NCI-H2107 (cell line): ENCODE data around the gene C3orf49.

ENCODE experiments used
- DNase-seq: peaks from one replicate; lab custom pipeline; 2025; lab: John Stamatoyannopoulos, UW

Gene C3orf49

GRCh38 chr3:63851287-63851686 lies 32.2 kb downstream of the C3orf49 start:
- DNase-seq, result no peak

DNA sequence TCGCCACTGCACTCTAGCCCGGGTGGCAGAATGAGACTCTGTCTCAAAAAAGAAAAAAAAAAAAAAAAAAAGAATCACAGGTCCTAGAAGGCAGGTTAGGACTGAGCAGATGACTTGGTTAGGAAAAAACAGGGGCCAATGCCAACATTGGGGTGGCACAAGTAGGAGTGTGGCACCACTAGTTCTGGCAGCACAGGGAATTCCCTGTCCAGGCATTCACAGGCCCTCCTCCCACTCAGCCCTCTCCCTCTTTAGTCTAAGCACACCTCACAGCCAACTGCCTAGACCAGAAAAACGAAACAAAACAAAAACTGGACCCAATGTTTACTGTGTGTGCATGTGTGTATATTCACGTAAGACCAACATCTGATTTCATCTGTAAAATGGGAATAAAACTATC lies 34.0 kb downstream of the C3orf49 start:
- DNase-seq, result no peak

DNA sequence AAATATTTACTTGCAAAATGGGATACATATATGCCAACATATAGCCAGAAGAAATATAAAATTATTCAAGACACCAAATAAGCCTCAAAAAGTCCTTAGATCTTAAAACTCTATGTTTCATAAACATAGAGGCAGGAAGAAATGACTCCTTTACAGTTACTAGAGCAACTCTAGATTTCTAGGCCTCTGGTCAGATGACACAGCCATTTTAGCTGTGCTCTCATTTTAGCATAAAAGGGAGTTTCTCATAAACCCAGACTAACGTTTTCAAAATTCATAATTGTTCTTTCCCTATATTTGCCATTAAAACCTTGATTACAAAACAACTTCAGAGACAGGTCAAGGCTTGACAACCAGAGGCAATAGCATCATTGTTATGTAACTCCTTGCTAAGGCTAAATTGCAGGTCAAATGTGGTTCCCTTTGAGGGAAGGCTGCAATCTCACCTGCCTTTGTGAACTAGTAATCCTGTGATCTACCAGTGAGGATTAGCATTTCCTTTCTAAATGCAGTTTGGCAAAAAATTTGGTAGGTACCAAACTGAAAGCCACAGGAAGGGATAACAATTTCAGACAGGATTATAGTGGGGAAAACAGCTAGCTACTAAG lies 36.3 kb downstream of the C3orf49 start:
- DNase-seq, result no peak

- DNase-seq, result no peak
These were observed 38.2 kb downstream of the C3orf49 start for GRCh38 chr3:63857311-63857710.

- no peak for DNase-seq
These were observed 41.7 kb downstream of the C3orf49 start for GRCh38 chr3:63860776-63861175.

- no peak for DNase-seq
These were observed 42.2 kb downstream of the C3orf49 start for GRCh38 chr3:63861306-63861705.

DNA sequence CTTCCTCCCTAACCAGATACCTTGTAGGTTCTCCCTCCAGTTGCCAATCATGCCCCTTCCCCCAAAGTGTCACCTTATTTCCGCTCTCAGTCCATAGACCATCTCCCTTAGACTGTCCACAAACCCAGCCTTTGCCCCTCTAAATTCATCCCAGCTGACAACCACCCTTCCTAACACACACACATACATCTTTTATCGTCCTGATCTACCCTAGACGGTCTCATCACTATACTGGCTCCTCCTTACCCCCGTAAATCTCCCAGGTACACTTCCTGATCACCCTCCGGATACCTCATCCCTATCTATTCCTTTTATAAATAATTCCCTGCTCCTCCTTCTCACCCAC lies 43.7 kb downstream of the C3orf49 start:
- no peak for DNase-seq

- no peak for DNase-seq
These were observed 44.3 kb downstream of the C3orf49 start, which contains the start of the genes ATXN7 and THOC7 for GRCh38 chr3:63863150-63864007. TSS of gene ATXN7 (plus strand) at chr3:63863867. CDS start at chr3:63912599, 48,732 bp downstream. TSS of gene THOC7 (minus strand) at chr3:63863805. CDS start at chr3:63863790, 15 bp downstream.

DNA sequence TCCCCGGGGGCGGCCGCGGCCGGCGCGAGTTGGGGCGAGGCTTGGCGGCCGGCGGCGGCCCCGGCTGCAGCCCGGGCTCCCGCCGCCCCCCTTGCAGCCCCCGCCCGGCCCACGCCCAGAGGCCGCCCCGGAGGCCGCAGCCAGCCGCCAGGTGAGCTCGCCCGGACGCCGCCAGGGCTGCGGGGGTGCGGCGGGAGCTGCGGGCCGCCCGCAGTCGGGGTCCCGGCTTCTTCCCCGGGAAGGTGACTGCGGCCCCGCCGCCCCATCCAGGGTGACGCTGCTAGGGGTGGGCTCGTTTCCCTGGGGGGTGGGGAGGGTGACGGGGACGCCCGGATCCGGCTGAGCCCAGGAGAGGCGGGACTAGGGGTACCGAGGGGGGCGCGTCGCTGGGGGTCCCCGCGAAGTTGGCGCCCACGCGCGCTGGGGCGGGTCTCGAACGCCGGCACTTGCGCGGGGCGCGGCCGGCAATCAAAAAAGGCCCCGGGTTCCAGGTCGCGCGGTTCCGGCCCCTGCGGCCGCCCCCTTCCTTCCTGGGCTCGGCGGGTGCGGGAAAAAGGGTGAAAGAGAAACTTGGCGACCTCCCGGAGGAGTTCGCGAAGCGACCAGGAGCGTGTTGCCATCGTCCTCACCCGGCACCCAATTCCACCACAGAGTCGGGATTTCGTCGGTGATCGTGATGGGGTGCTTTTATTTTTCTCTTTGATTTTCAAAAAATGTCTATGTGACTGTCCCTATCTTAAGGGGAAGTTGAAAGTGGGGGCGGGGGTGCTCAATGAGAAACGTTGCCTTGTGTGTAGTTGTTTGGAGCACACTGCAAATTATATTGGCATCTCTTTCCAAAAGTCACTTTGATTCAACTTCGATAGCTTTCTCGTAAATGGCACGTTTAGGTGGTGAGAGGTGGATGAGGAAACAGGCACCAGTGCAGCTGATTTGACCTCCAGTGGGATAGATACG lies 45.2 kb downstream of the C3orf49 start:
- DNase-seq, result no peak

- no peak for DNase-seq
These were observed 45.8 kb downstream of the C3orf49 start for GRCh38 chr3:63864965-63865327.

GRCh38 chr3:63867225-63867624 lies 48.1 kb downstream of the C3orf49 start:
- no peak for DNase-seq

DNA sequence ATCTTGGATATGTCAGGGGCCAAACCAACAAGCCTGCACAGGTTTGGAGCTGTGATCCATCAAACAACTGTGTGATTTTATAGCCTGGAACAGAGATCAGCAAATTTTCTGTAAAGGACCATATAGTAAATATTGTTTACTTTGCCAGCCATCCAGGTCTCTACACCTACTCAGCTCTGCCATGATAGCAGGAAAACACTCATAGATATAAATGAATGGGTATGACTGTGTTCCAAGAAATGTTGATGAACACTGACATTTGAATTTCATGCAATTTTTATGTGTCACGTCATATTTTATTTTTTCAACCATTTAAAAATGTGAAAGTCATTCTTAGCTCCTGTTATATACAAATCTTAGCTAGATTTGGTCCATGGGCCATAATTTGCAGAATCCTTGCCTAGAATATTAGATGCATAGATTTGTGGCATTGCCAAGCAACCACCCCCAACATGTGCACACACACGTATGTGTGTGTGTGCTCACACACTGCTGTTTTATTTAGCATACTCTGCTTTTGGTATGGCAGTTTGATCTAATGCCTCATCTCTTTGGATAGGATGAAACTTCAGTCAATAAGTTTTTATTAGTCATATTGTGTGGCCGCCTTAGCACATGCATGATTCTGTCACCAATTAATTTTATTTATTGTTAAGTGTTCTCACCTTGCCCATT lies 51.0 kb downstream of the C3orf49 start:
- no peak for DNase-seq

GRCh38 chr3:63870615-63871005 lies 51.5 kb downstream of the C3orf49 start:
- no peak for DNase-seq

GRCh38 chr3:63872135-63872924 lies 53.2 kb downstream of the C3orf49 start:
- DNase-seq, result no peak

- no peak for DNase-seq
These were observed 55.7 kb downstream of the C3orf49 start for GRCh38 chr3:63874769-63875168.

DNA sequence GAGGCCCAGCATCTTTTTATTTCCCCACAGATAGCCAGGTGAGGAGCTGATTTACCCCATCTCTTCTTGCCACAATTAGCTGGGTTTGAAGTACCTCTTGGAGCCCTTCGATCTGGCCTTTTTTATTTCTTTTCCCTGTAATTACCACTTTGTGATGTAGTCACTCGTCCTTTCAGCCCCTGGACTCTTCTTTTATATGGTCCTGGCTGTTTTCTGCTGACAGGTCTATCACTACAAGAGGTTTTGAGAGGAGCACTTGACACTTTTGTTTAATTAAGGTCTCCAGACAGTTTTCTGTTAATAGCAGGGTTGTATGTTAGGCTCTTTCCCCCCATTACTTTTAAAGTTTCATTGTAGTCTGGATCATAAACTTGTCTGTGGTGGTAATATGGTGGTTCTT lies 56.4 kb downstream of the C3orf49 start:
- no peak for DNase-seq

- DNase-seq, result no peak
These were observed 57.2 kb downstream of the C3orf49 start for GRCh38 chr3:63876260-63876659.

DNA sequence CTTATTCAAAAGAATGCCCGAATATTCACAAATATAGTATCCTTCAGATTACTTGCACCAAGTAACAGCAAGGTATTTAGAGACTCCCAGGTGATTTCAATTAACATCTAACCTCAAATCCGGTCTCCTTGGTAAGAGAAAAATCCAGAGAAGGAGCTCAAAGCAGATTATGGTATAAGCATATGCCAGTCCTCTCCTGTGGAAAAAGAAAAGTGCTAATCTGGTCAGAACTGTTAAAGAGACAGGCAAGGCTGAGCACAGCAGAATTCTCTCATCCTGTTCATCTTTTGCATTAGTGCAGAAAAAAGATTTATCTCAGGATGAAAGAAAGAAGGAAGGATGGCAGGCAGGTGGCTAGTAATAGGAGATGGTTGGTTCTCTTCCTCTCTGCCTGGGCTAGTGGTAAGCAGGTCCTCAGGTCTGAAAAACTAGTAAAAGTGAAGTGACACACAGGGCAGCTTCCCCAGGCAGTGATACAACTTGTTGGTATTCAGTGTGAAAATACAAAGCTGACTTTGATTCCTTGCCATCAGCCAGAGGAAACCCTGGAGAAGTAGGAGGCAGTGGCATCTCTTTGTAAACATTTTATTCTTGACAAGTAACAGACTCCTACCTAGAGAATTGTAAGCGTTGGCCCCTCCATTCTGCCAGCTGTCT lies 58.8 kb downstream of the C3orf49 start:
- DNase-seq, result no peak

DNA sequence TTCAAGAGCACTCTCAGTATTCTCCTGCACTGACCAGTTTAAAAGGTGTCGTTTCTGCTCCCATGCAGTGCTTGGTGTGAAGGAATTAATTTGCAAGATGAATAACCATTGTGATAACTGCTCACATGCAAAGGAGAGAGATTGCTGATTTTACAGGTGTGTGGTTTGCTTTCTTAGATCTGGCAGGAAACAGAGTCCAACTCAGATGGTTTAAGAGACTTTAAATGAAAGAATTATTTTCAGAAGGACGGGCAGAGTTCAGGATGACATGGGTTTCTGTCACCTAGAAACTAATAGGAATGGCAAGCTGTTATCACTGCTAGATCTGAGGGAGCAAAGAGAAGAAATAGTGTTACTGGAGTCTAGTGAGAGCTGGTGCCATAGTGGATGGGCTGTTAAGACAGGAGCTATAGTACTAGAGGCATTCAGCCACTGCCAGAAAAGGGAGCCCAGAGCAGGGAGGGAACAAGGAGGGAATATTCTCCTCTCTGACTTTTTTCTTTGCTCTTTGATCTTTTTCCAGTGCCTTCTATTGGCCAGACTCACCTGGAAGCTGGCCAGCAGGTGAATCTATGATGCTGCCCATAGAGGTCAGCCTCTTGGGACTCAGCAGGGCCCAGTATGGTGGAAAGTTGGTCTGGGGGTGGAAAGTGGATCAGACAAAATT lies 59.4 kb downstream of the C3orf49 start:
- no peak for DNase-seq

DNA sequence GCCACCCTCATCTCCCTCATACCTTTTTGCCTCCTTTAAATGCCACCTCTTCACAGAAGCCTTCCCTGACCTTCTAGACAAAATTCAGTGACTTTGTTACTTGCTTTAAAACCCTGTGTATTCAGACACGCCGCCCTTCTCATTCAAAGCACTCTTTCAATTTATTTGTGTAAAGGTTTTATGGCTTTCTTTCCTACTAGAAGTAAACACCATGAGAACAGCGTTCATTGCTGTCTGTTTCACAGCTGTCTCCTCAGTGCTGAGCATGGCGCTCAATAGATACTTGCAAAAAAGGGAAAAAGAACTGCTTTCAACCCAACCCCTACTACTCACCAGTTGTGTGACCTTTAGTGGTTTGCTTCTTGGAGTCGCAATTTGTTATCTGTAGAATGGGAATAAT lies 61.6 kb downstream of the C3orf49 start:
- DNase-seq, result no peak
